Kidney (tissue), 14 donors: ENCODE data around the gene DNAH6. TPM values are rescaled to one million over a fixed set of nuclear protein-coding genes. Genes with fewer than 3 reads are reported as not detected.

ENCODE experiments used
- DNase-seq, 5 donors: peaks; one replicate each; pipeline ENCODE4 v3.0.0-alpha.2; 2013 to 2020
- FAIRE-seq: peaks from 2 replicates; lab custom pipeline; 2012; peaks lifted over from hg19 to GRCh38; lab: Jason Lieb, UNC
- H3K27ac ChIP-seq, 2 donors: one replicate each; pipeline ENCODE4 v1.7.0; 2013; ENCODE audit warnings: low read depth in 2 of 2, low read length in 2 of 2, inconsistent platforms in 1 of 2
- H3K27me3 ChIP-seq: one replicate; pipeline ENCODE4 v1.7.1; 2013; ENCODE audit warnings: low read length, inconsistent platforms; ENCODE audit not compliant: control insufficient read depth, insufficient read depth
- H3K36me3 ChIP-seq, 3 donors: one replicate each; pipeline versions ENCODE4 v1.7.0 to v1.7.1; 2013; ENCODE audit warnings: low read length in 3 of 3, control low read depth in 1 of 3, inconsistent platforms in 1 of 3; ENCODE audit not compliant: insufficient read depth in 3 of 3, control insufficient read depth in 2 of 3
- H3K4me1 ChIP-seq, 3 donors: one replicate each; pipeline versions ENCODE4 v1.7.0 to v1.7.1; 2013; ENCODE audit warnings: low read length in 3 of 3, inconsistent platforms in 1 of 3, low read depth in 1 of 3; ENCODE audit not compliant: control insufficient read depth in 2 of 3, insufficient read depth in 2 of 3
- H3K4me3 ChIP-seq, 3 donors: one replicate each; pipeline versions ENCODE4 v1.7.0 to v1.8.1; 2013; ENCODE audit warnings: low read length in 3 of 3, control low read depth in 1 of 3, inconsistent platforms in 1 of 3
- H3K9ac ChIP-seq, 3 donors: one replicate each; pipeline versions ENCODE4 v1.7.0 to v1.7.1; 2013; ENCODE audit warnings: low read length in 3 of 3, control low read depth in 1 of 3, inconsistent platforms in 1 of 3
- H3K9me3 ChIP-seq, 3 donors: one replicate each; pipeline versions ENCODE4 v1.7.0 to v1.7.1; 2013; ENCODE audit warnings: low read length in 3 of 3, control low read depth in 1 of 3, inconsistent platforms in 1 of 3; ENCODE audit not compliant: control insufficient read depth in 2 of 3, insufficient read depth in 1 of 3
- intact Hi-C: fragments of 100-400 bp; cut with DNase I; formaldehyde crosslinking; loops from one replicate; pipeline ENCODE4 v1.11.1; 2022
- polyA plus RNA-seq: library from polyadenylated mRNA; stranded (reverse); fragments of 350-450 nt; fragmentation: Illumina TruSeq; extraction: RNeasy Lipid Tissue Mini Kit (QIAGEN cat#74804); gene quantifications from one replicate; pipeline ENCODE4 v1.2.3, GENCODE V29; 2014; ENCODE audit warnings: low read depth, low replicate concordance; ENCODE audit not compliant: insufficient read depth
- total RNA-seq: library from RNA; stranded (reverse); fragmentation: NEBNext Ultra II Directional; extraction: Animal tissue kit (Norgen Biotek cat#: 25700); gene quantifications from one replicate; pipeline ENCODE4 v1.2.1, GENCODE V29; 2021
- TF ChIP-seq, protein P1 (sequence below): IDR thresholded peaks from 3 replicates; pipeline ENCODE4 v1.5.1; 2012; ENCODE audit warnings: mild to moderate bottlenecking, moderate library complexity, borderline replicate concordance; ENCODE audit not compliant: insufficient read depth; ENCODE audit errors: extremely low read depth
- donor health status: control.
- donor health status: control.
- donor health status: control.
- donor health status: control.
- donor health status: control.
- donor health status: DM: yes; HTN: yes; CAD: no.
- donor health status: Normal renal cell carcinoma (clear cell type).

The DNAH6 gene
- total and polyA plus RNA-seq, 2 donors from 2014 or later = 0.34 to 4.6 TPM

GRCh38 chr2:84788027-84788426, 271.7 kb downstream of the DNAH6 start:
- Histone ChIP-seq H3K27ac (no peak overlapping the region), H3K9me3 (no peaks in the 10 kb centered on the region), H3K9ac (no peak overlapping the region), H3K4me3 (no peak overlapping the region), H3K36me3 (no peaks in the 10 kb centered on the region), H3K27me3 (no peaks in the 10 kb centered on the region), H3K4me1 (no peaks in the 10 kb centered on the region)
- no peak for DNase-seq
- TF ChIP-seq, protein P1, sequence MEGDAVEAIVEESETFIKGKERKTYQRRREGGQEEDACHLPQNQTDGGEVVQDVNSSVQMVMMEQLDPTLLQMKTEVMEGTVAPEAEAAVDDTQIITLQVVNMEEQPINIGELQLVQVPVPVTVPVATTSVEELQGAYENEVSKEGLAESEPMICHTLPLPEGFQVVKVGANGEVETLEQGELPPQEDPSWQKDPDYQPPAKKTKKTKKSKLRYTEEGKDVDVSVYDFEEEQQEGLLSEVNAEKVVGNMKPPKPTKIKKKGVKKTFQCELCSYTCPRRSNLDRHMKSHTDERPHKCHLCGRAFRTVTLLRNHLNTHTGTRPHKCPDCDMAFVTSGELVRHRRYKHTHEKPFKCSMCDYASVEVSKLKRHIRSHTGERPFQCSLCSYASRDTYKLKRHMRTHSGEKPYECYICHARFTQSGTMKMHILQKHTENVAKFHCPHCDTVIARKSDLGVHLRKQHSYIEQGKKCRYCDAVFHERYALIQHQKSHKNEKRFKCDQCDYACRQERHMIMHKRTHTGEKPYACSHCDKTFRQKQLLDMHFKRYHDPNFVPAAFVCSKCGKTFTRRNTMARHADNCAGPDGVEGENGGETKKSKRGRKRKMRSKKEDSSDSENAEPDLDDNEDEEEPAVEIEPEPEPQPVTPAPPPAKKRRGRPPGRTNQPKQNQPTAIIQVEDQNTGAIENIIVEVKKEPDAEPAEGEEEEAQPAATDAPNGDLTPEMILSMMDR = no peak
- intact Hi-C loops = no loop called here
- no peak for FAIRE-seq

DNA sequence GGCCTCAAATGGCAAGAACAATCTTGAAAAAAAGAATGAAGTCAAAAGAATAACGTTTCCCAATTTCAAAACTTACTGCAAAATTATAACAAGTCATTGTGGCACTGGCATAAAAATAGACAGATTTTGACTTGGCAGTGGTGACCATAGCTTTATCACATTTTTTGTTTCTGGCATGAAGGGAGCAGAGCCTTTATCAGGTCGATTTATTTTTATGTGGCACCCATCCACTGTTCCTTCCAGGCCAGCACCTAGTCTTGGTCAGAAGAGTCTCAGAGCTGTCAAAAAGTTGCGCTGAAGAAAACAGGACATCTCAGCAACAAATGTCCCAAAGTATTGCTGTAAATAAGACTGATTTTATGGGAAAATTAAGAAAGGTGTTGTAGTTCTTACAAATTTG, 272.2 kb downstream of the DNAH6 start:
- H3K9ac ChIP-seq = no peak overlapping the region
- intact Hi-C loops = no loop called here
- DNase-seq (no peak), FAIRE-seq (no peak)
- no peak overlapping the region for H3K27ac ChIP-seq
- H3K27me3 ChIP-seq = no peaks in the 10 kb centered on the region
- no peaks in the 10 kb centered on the region for H3K4me1 ChIP-seq
- no peaks in the 10 kb centered on the region for H3K36me3 ChIP-seq
- H3K4me3 ChIP-seq = no peak overlapping the region
- TF ChIP-seq, protein P1 = no peak
- no peaks in the 10 kb centered on the region for H3K9me3 ChIP-seq

GRCh38 chr2:84792856-84793522, 276.7 kb downstream of the DNAH6 start:
- intact Hi-C loops = no loop called here
- DNase-seq = no peak
- no peaks in the 10 kb centered on the region for H3K4me1 ChIP-seq
- H3K9ac ChIP-seq = no peak overlapping the region
- H3K9me3 ChIP-seq = no peaks in the 10 kb centered on the region
- no peaks in the 10 kb centered on the region for H3K36me3 ChIP-seq
- no peak overlapping the region for H3K27ac ChIP-seq
- H3K27me3 ChIP-seq = no peaks in the 10 kb centered on the region
- H3K4me3 ChIP-seq = no peak overlapping the region
- TF ChIP-seq, protein P1 = no peak
- FAIRE-seq = no peak

GRCh38 chr2:84793641-84794040, 277.3 kb downstream of the DNAH6 start:
- Histone ChIP-seq H3K9ac (no peak overlapping the region), H3K27ac (no peak overlapping the region), H3K27me3 (no peaks in the 10 kb centered on the region), H3K9me3 (no peaks in the 10 kb centered on the region), H3K4me3 (no peak overlapping the region), H3K36me3 (no peaks in the 10 kb centered on the region), H3K4me1 (no peaks in the 10 kb centered on the region)
- FAIRE-seq = no peak
- no peak for DNase-seq
- intact Hi-C loops = no loop called here
- TF ChIP-seq, protein P1 = no peak
